Liver (tissue), 9 donors: Measurements from ENCODE around the gene FAU. TPM values are rescaled to one million over a fixed set of nuclear protein-coding genes. Genes with fewer than 3 reads are reported as not detected.
A peak's percentile ranks its signal among the peaks of the same experiment; 100 is the strongest.

ENCODE experiments used
- DNase-seq: peaks from one replicate; pipeline ENCODE4 v3.0.0-alpha.2; 2017; ENCODE audit warnings: low spot score
- H3K27ac ChIP-seq, 2 donors: one replicate each; pipeline ENCODE4 v1.7.0; 2013; ENCODE audit warnings: inconsistent platforms in 2 of 2, low read length in 2 of 2, control low read depth in 1 of 2, low read depth in 1 of 2, mild to moderate bottlenecking in 1 of 2
- H3K27me3 ChIP-seq, 4 donors: one replicate each; pipeline versions ENCODE4 v1.6.1 to v1.7.0; 2013; ENCODE audit warnings: low read length in 3 of 4, inconsistent platforms in 1 of 4, mild to moderate bottlenecking in 1 of 4, moderate library complexity in 1 of 4; ENCODE audit not compliant: control insufficient read depth in 4 of 4, insufficient read depth in 4 of 4
- H3K36me3 ChIP-seq, 4 donors: one replicate each; pipeline versions ENCODE4 v1.6.1 to v1.7.0; 2013; ENCODE audit warnings: low read length in 3 of 4, mild to moderate bottlenecking in 3 of 4, low read depth in 1 of 4, moderate library complexity in 1 of 4; ENCODE audit not compliant: control insufficient read depth in 4 of 4, insufficient read depth in 3 of 4
- H3K4me1 ChIP-seq, 4 donors: one replicate each; pipeline versions ENCODE4 v1.6.1 to v1.7.0; 2013; ENCODE audit warnings: low read length in 3 of 4, mild to moderate bottlenecking in 3 of 4, moderate library complexity in 1 of 4; ENCODE audit not compliant: control insufficient read depth in 4 of 4, insufficient read depth in 4 of 4
- H3K4me3 ChIP-seq, 3 donors: one replicate each; pipeline versions ENCODE4 v1.6.1 to v1.7.0; 2013; ENCODE audit warnings: low read length in 3 of 3, control low read depth in 1 of 3, low read depth in 1 of 3, mild to moderate bottlenecking in 1 of 3
- H3K9ac ChIP-seq, 2 donors: one replicate each; pipeline ENCODE4 v1.7.0; 2013; ENCODE audit warnings: low read length in 2 of 2, mild to moderate bottlenecking in 2 of 2, moderate library complexity in 2 of 2, control low read depth in 1 of 2, low read depth in 1 of 2
- H3K9me3 ChIP-seq, 4 donors: one replicate each; pipeline versions ENCODE4 v1.6.1 to v1.7.0; 2013; ENCODE audit warnings: low read length in 3 of 4; ENCODE audit not compliant: control insufficient read depth in 4 of 4
- EGR1 ChIP-seq, 2 donors: IDR thresholded peaks; 2 replicates each; pipeline ENCODE4 v1.6.1; 2016 to 2018; ENCODE audit warnings: antibody characterized with exemption in 2 of 2, low read depth in 2 of 2
- FOXA1 ChIP-seq: IDR thresholded peaks from 2 replicates; pipeline ENCODE4 v1.6.1; 2016; ENCODE audit warnings: antibody characterized with exemption
- FOXA2 ChIP-seq: IDR thresholded peaks from 2 replicates; pipeline ENCODE4 v1.6.1; 2016; ENCODE audit warnings: antibody characterized with exemption
- GABPA ChIP-seq, 2 donors: IDR thresholded peaks in 1 of 2; conservative IDR thresholded peaks in 1 of 2; 2 replicates each; pipeline ENCODE4 v1.6.1; 2016; ENCODE audit warnings: antibody characterized with exemption in 2 of 2, mild to moderate bottlenecking in 1 of 2, moderate library complexity in 1 of 2
- HNF4A ChIP-seq, 2 donors: conservative IDR thresholded peaks; 2 replicates each; pipeline ENCODE4 v1.6.1; 2016; ENCODE audit warnings: antibody characterized with exemption in 2 of 2, mild to moderate bottlenecking in 2 of 2
- HNF4G ChIP-seq: IDR thresholded peaks from 2 replicates; pipeline ENCODE4 v1.6.1; 2016; ENCODE audit warnings: antibody characterized with exemption
- JUND ChIP-seq, 2 donors: IDR thresholded peaks; 2 replicates each; pipeline ENCODE4 v1.6.1; 2016; ENCODE audit warnings: antibody characterized with exemption in 2 of 2
- NR2F2 ChIP-seq: IDR thresholded peaks from 2 replicates; pipeline ENCODE4 v1.6.1; 2016; ENCODE audit warnings: antibody characterized with exemption
- RAD21 ChIP-seq, 2 donors: IDR thresholded peaks; 2 replicates each; pipeline ENCODE4 v1.6.1; 2016; ENCODE audit warnings: antibody characterized with exemption in 2 of 2, mild to moderate bottlenecking in 2 of 2
- RXRA ChIP-seq, 2 donors: IDR thresholded peaks; 2 replicates each; pipeline ENCODE4 v1.6.1; 2017 to 2018; ENCODE audit warnings: antibody characterized with exemption in 2 of 2, mild to moderate bottlenecking in 1 of 2
- SP1 ChIP-seq: IDR thresholded peaks from 2 replicates; pipeline ENCODE4 v1.6.1; 2018; ENCODE audit warnings: antibody characterized with exemption, mild to moderate bottlenecking
- TAF1 ChIP-seq: conservative IDR thresholded peaks from 2 replicates; pipeline ENCODE4 v1.6.1; 2016; ENCODE audit warnings: antibody characterized with exemption, mild to moderate bottlenecking
- YY1 ChIP-seq: IDR thresholded peaks from 2 replicates; pipeline ENCODE4 v1.6.1; 2016; ENCODE audit warnings: antibody characterized with exemption, mild to moderate bottlenecking
- WGBS: extraction: QIAGEN DNeasy Blood & Tissue Kit; methylation state at CpG from one replicate; pipeline ENCODE4 v1.1.7; 2013; 5-methylcytosine and 5-hydroxymethylcytosine counted together
- polyA plus RNA-seq, 2 donors: library from polyadenylated mRNA; stranded (reverse) in 1 of 2; unstranded in 1 of 2; fragments of 200-250 nt in 1 of 2; fragments of >200 nt in 1 of 2; fragmentation: Nextera tagmentation in 1 of 2; extraction: Ambion mirVana in 1 of 2; gene quantifications; one replicate each; pipeline versions ENCODE4 v1.2.1 to v1.2.3, GENCODE V29; 2013 to 2015
- total RNA-seq, 2 donors: library from RNA; depleted of rRNA; stranded (reverse); fragments of >200 nt; gene quantifications; one replicate each; pipeline ENCODE4 v1.2.3, GENCODE V29; 2014
- TF ChIP-seq, protein P1 (sequence below): IDR thresholded peaks from 2 replicates; pipeline ENCODE4 v1.6.1; 2016; ENCODE audit warnings: antibody characterized with exemption, mild to moderate bottlenecking
- TF ChIP-seq, protein P2 (sequence below): IDR thresholded peaks from 2 replicates; pipeline ENCODE4 v1.6.1; 2016; ENCODE audit warnings: antibody characterized with exemption
- TF ChIP-seq, protein P3 (sequence below): IDR thresholded peaks from 2 replicates; pipeline ENCODE4 v1.6.1; 2016; ENCODE audit warnings: antibody characterized with exemption
- TF ChIP-seq, protein P4 (sequence below): IDR thresholded peaks from 2 replicates; pipeline ENCODE4 v1.6.1; 2016; ENCODE audit warnings: antibody characterized with exemption
- TF ChIP-seq, protein P5 (sequence below): fragments of 150-350 bp; IDR thresholded peaks from 2 replicates; pipeline ENCODE4 v1.5.1; 2017; ENCODE audit warnings: improper control_type of control experiment, low read depth, low read length; ENCODE audit not compliant: missing input control
- donor health status: healthy.
- donor health status: healthy.
- donor health status: healthy.
- donor health status: healthy.
- donor health status: healthy.

Gene FAU
- total and polyA plus RNA-seq, 4 donors = 199 to 535 (median 362) TPM

DNA sequence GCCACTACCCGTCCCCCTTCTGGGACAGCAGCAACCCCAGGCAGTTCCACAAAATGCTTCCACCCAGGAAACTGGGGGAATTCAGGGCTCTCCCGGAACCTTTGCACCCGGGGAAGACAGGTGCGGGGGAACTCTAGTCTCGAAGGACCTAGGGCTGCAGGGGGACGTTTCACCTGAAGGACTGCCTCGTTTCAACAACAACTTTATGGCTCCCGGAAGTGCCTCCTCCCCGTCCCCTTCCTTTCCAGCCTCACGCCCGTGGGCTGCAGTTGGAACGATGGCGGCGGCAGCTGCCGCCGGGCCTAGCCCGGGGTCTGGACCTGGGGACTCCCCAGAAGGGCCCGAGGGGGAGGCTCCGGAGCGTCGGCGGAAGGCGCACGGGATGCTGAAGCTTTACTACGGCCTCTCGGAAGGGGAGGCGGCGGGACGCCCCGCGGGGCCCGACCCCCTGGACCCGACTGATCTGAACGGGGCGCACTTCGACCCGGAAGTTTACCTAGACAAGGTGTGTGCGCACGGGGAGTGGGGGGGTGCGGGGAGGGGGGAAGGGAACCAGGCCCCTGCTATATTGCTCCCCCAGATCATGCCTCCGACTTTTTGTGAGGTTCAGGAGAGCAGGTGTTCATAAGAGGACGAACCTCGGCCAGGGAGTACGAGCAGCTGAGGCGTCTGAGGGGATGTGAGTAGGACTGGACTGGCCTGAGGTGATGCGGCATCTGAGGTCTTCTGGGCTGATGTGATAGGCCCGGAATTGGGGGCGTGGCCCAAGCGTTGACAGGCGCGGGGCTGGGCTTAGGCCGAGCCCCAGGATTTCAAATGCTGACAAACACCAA is 25.7 kb downstream of the FAU start, which contains the start of gene VPS51:
Gene VPS51, plus strand, starts transcription at position 241 of the 833 bp plus-strand sequence. Its CDS starts 37 bp downstream, at position 278.
- TF ChIP-seq, protein P1, sequence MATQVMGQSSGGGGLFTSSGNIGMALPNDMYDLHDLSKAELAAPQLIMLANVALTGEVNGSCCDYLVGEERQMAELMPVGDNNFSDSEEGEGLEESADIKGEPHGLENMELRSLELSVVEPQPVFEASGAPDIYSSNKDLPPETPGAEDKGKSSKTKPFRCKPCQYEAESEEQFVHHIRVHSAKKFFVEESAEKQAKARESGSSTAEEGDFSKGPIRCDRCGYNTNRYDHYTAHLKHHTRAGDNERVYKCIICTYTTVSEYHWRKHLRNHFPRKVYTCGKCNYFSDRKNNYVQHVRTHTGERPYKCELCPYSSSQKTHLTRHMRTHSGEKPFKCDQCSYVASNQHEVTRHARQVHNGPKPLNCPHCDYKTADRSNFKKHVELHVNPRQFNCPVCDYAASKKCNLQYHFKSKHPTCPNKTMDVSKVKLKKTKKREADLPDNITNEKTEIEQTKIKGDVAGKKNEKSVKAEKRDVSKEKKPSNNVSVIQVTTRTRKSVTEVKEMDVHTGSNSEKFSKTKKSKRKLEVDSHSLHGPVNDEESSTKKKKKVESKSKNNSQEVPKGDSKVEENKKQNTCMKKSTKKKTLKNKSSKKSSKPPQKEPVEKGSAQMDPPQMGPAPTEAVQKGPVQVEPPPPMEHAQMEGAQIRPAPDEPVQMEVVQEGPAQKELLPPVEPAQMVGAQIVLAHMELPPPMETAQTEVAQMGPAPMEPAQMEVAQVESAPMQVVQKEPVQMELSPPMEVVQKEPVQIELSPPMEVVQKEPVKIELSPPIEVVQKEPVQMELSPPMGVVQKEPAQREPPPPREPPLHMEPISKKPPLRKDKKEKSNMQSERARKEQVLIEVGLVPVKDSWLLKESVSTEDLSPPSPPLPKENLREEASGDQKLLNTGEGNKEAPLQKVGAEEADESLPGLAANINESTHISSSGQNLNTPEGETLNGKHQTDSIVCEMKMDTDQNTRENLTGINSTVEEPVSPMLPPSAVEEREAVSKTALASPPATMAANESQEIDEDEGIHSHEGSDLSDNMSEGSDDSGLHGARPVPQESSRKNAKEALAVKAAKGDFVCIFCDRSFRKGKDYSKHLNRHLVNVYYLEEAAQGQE = peak; percentile 68
- TF ChIP-seq NR2F2 (peak; percentile 62), RAD21 (IDR thresholded peaks at IDR 0.05) (peak in 1 of 2 donors; percentile 34), GABPA (IDR thresholded peaks at IDR 0.05 in 1 of 2, conservative IDR thresholded peaks at IDR 0.05 in 1 of 2) (peak; percentile 96 to 98), HNF4G (peak; percentile 51), EGR1 (IDR thresholded peaks at IDR 0.05; ENCODE audit: low read depth in 2 of 2) (peak; percentile 21 to 31), TAF1 (peak; percentile 64), HNF4A (conservative IDR thresholded peaks at IDR 0.05) (peak; percentile 66 to 76), SP1 (peak; percentile 70), YY1 (peak; percentile 96), FOXA2 (peak; percentile 41), JUND (IDR thresholded peaks at IDR 0.05) (peak in 1 of 2 donors; percentile 51), RXRA (IDR thresholded peaks at IDR 0.05) (peak; percentile 68 to 78), FOXA1 (peak; percentile 72)
- TF ChIP-seq, protein P2, sequence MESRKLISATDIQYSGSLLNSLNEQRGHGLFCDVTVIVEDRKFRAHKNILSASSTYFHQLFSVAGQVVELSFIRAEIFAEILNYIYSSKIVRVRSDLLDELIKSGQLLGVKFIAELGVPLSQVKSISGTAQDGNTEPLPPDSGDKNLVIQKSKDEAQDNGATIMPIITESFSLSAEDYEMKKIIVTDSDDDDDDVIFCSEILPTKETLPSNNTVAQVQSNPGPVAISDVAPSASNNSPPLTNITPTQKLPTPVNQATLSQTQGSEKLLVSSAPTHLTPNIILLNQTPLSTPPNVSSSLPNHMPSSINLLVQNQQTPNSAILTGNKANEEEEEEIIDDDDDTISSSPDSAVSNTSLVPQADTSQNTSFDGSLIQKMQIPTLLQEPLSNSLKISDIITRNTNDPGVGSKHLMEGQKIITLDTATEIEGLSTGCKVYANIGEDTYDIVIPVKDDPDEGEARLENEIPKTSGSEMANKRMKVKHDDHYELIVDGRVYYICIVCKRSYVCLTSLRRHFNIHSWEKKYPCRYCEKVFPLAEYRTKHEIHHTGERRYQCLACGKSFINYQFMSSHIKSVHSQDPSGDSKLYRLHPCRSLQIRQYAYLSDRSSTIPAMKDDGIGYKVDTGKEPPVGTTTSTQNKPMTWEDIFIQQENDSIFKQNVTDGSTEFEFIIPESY = peak; percentile 79
- TF ChIP-seq, protein P3, sequence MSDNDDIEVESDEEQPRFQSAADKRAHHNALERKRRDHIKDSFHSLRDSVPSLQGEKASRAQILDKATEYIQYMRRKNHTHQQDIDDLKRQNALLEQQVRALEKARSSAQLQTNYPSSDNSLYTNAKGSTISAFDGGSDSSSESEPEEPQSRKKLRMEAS = peak; percentile 78
- TF ChIP-seq, protein P4, sequence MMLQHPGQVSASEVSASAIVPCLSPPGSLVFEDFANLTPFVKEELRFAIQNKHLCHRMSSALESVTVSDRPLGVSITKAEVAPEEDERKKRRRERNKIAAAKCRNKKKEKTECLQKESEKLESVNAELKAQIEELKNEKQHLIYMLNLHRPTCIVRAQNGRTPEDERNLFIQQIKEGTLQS = peak; percentile 63
- TF ChIP-seq, protein P5, sequence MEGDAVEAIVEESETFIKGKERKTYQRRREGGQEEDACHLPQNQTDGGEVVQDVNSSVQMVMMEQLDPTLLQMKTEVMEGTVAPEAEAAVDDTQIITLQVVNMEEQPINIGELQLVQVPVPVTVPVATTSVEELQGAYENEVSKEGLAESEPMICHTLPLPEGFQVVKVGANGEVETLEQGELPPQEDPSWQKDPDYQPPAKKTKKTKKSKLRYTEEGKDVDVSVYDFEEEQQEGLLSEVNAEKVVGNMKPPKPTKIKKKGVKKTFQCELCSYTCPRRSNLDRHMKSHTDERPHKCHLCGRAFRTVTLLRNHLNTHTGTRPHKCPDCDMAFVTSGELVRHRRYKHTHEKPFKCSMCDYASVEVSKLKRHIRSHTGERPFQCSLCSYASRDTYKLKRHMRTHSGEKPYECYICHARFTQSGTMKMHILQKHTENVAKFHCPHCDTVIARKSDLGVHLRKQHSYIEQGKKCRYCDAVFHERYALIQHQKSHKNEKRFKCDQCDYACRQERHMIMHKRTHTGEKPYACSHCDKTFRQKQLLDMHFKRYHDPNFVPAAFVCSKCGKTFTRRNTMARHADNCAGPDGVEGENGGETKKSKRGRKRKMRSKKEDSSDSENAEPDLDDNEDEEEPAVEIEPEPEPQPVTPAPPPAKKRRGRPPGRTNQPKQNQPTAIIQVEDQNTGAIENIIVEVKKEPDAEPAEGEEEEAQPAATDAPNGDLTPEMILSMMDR = no peak
- H3K9ac ChIP-seq = peak within 1 kb of the TSS; percentile 31 to 55
- H3K4me1 ChIP-seq = peaks cover 2 to 18% (median 17%) of the 10 kb centered on the region in 4 donors
- peaks cover 0 to 6% (median 0%) of the 10 kb centered on the region in 4 donors for H3K36me3 ChIP-seq
- peak within 1 kb of the TSS; percentile 72 to 85 (median 80) for H3K4me3 ChIP-seq
- no peaks in the 10 kb centered on the region for H3K27me3 ChIP-seq
- H3K27ac ChIP-seq = peak within 1 kb of the TSS; percentile 82 to 88
- WGBS = under 1% methylated on average over 52 of the region's 52 CpGs
- H3K9me3 ChIP-seq = no peaks in the 10 kb centered on the region
- peak; percentile 94 for DNase-seq
